ENCODE results near the gene ZEB2.

Gene ZEB2

DNA sequence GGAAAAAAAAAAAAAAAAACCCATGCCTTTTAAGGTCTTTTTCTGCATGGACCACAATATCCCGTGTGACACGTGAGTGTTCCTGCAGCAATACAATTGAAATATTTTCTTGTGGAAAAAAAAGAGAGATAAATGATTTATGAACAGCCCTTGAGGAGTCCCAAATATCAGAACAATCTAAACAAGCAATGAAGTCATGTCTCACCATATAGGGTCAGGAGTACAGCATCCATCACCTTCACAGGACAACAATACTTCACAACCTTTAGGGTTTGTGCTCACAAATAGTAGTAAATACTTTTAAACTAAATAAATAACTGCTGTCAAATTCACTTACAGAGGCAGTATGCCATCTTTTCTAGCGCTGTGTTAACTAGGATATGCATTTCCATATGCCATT is 87.9 kb downstream of the ZEB2 start:
- TF ChIP-seq, protein P1, sequence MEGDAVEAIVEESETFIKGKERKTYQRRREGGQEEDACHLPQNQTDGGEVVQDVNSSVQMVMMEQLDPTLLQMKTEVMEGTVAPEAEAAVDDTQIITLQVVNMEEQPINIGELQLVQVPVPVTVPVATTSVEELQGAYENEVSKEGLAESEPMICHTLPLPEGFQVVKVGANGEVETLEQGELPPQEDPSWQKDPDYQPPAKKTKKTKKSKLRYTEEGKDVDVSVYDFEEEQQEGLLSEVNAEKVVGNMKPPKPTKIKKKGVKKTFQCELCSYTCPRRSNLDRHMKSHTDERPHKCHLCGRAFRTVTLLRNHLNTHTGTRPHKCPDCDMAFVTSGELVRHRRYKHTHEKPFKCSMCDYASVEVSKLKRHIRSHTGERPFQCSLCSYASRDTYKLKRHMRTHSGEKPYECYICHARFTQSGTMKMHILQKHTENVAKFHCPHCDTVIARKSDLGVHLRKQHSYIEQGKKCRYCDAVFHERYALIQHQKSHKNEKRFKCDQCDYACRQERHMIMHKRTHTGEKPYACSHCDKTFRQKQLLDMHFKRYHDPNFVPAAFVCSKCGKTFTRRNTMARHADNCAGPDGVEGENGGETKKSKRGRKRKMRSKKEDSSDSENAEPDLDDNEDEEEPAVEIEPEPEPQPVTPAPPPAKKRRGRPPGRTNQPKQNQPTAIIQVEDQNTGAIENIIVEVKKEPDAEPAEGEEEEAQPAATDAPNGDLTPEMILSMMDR (IDR thresholded peaks at IDR 0.05), result no peak

DNA sequence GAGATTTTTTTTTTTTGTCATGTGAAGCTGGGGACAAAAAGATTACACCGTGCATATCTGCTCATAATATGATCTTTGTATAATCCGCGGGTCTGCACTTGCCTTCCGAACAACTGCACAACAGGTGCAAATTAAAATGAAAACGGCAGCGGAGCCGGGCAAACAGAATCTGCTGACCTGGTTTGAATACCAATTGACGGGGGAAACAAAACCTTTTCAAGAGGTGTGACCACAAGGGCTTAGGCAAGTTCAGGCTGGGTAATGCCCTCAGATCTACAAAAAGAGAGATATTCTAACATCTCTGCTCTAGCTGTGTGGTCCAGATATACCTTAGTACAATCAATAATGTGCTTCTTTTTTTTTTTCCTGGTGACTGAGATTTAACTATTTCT is 88.5 kb downstream of the ZEB2 start:
- TF ChIP-seq, protein P1 (IDR thresholded peaks at IDR 0.05), result no peak

DNA sequence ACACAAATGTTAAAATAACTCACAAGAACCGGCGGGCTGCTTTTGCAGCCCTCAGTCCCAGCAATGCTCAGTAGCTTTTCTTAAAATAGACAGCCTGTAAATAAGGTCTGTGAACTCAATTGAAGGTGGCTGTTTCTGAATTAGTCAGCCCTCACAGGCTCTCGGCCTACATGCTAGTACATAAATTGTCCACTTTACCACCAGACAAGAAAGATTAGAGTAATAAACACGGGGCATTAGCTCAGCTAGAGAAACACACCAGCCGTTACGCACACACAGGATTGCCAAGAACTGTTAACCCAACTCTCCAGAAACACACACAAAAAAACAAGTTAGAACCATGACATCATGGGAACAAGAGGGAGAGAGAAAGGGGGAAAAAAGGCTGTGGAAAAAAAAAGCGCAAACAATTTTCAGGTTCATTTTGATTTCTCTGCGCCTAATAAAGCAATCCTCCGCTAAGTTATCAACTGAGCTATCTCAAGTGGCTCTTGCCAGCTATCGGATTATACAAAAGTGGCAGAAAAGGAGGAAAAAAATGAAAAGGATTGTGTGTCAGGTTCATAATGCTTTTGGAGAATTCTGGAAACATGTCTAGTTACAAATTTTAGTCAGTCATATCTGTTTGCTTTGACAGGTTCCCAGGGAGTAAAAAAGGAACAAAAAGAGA is 89.1 kb downstream of the ZEB2 start:
- TF ChIP-seq, protein P1 (IDR thresholded peaks at IDR 0.05), result no peak

DNA sequence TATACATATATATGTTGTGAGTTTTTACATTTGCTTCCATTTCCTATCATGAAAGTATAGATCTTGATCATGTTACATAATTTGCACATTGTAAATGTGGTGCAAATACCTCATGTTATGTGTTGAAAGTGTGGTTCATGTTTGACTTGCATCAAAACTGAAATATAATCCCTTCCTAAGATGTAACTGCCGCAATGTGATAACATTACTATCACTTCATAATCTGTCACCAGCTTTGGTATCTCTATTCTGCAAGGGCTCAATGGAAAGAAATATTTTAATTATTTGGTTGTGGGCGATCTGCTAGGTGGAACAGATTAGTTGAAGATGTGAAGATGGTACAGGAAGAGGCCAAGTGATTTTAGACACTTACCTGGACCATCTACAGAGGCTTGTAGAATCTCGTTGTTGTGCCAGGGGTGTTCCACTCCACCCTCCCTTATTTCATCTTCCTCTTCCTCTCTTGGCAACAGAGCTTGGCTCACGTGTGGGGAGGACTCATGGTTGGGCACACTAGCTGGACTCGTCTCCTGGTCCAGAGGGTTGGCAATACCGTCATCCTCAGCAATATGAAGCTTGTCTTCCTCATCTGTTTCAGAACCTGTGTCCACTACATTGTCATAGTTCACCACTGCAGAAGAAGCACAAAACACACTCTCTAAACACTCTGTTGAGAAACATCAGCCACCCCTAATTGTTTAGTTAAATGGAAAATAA is 90.4 kb downstream of the ZEB2 start:
- TF ChIP-seq, protein P1 (IDR thresholded peaks at IDR 0.05), result no peak

DNA sequence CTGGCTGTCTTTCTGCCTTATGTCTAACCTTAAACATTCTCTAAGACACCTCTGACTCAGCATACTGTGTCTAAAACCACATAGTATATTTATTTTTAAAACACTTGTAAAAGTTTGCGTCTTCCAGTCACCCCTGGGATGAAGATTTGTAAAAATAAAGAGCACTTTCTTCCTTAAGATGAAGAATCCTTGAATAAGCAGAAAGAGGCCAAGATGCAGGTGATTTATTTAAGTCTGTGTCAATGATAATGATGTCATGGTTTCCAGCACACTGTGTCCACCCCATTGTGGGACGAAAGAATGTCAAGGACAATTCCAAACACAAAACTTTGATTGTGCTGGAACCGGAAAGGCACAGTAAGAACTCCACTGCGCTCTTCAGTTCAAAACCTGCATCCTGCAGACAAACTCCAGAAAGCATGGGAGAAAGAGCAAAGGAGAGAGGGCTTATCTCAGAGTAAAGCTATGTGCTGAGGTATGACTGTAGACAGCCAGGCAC is 92.9 kb downstream of the ZEB2 start:
- TF ChIP-seq, protein P1 (IDR thresholded peaks at IDR 0.05), result no peak

DNA sequence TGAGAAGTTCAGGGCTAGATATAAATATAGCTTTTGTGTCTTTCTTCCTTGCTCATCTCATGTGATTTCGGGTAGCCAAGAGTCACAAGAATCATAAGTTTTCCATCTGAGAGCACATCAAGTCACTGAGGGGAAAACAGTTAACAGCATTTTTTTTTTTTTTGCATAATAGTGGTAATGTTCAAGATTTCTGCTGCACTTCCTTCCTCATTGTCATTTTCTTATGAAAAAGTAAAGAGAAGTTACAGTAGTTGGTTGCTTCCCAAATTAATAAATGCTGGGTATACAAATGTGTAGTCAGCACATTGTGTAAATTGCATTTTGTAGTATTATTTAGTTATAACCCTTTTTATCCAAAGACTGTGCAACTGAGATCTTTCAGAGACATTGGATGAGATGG is 93.6 kb downstream of the ZEB2 start:
- TF ChIP-seq, protein P1 (IDR thresholded peaks at IDR 0.05), result no peak

DNA sequence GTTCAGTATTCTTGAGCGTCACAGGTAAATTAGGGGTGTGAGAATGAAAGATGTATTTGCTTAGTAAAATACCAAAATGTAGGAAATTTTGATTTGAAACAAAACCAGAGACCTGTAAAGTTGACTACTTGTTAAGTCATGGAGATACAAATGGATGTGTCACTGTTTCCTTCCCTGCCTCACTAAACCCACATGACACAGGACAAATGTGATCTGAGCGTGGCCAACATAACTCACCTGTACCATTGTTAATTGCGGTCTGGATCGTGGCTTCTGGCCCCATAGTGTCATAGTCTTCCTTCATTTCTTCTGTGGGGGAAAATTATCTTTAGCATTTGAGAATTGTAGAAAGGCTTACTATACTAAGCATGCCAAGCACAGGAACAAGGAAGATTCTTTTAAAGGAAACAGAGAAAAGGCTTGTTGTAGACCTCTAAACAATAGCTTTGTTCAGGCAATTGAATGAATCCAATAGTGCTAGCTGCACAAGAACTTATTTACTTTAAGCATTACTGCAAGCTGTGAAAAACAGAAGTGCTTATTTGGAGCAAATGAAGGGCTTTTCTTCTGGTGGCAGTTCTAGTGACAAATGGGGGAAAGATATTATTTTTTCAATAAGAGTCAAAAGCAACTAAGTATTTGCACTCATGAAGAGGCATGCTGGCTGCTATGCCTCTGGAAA is 95.2 kb downstream of the ZEB2 start:
- TF ChIP-seq, protein P1 (IDR thresholded peaks at IDR 0.05), result no peak

All from LNCAP (cell line).